ENCODE results near the gene DLGAP4.

DLGAP4 gene

GRCh38 chr20:36275011-36275410, 31.1 kb upstream of the DLGAP4 start:
- no peak for DNase-seq (ENCODE audit: low spot score)

- no peak for DNase-seq (ENCODE audit: low spot score)
These were observed 30.5 kb upstream of the DLGAP4 start for GRCh38 chr20:36275441-36276189.

GRCh38 chr20:36277546-36277945, 28.6 kb upstream of the DLGAP4 start:
- no peak for DNase-seq (ENCODE audit: low spot score)

GRCh38 chr20:36279362-36279761, 26.8 kb upstream of the DLGAP4 start:
- DNase-seq (ENCODE audit: low spot score), result no peak

GRCh38 chr20:36279776-36280175, 26.4 kb upstream of the DLGAP4 start:
- DNase-seq (ENCODE audit: low spot score), result no peak

GRCh38 chr20:36281785-36282380, 24.3 kb upstream of the DLGAP4 start:
- DNase-seq (ENCODE audit: low spot score), result no peak

- DNase-seq (ENCODE audit: low spot score), result no peak
These were observed 21.4 kb upstream of the DLGAP4 start for GRCh38 chr20:36284751-36285150.

GRCh38 chr20:36285746-36286447, 20.2 kb upstream of the DLGAP4 start:
- DNase-seq (ENCODE audit: low spot score), result no peak

- no peak for DNase-seq (ENCODE audit: low spot score)
These were observed 8.5 kb upstream of the DLGAP4 start for GRCh38 chr20:36297656-36298055.

GRCh38 chr20:36298061-36298460, 8.1 kb upstream of the DLGAP4 start:
- DNase-seq (ENCODE audit: low spot score), result no peak

- DNase-seq (ENCODE audit: low spot score), result no peak
These were observed 7.3 kb upstream of the DLGAP4 start for GRCh38 chr20:36298795-36299339.

GRCh38 chr20:36299459-36299858, 6.7 kb upstream of the DLGAP4 start:
- DNase-seq (ENCODE audit: low spot score), result no peak

GRCh38 chr20:36301359-36302119, 4.6 kb upstream of the DLGAP4 start:
- no peak for DNase-seq (ENCODE audit: low spot score)

- no peak for DNase-seq (ENCODE audit: low spot score)
These were observed 3.0 kb upstream of the DLGAP4 start for GRCh38 chr20:36303020-36303595.

- DNase-seq (ENCODE audit: low spot score), result no peak
These were observed 2.3 kb upstream of the DLGAP4 start for GRCh38 chr20:36303831-36304230.

GRCh38 chr20:36304786-36305495, 1.2 kb upstream of the DLGAP4 start:
- no peak for DNase-seq (ENCODE audit: low spot score)

- DNase-seq (ENCODE audit: low spot score), result no peak
These were observed 643 bp downstream of the DLGAP4 start for GRCh38 chr20:36306553-36307411.

GRCh38 chr20:36307412-36308325, 1.5 kb downstream of the DLGAP4 start:
- DNase-seq (ENCODE audit: low spot score), result no peak

- DNase-seq (ENCODE audit: low spot score), result no peak
These were observed 2.2 kb downstream of the DLGAP4 start for GRCh38 chr20:36308353-36308752.

All from CD4-positive, alpha-beta T cell treated with Interleukin-15 for 4 hours (primary cell).